8988T (cell line): Measurements from ENCODE around the gene ZBTB21.

ENCODE experiments used
- DNase-seq: peaks from one replicate; pipeline ENCODE4 v3.0.0; 2011

Gene ZBTB21

DNA sequence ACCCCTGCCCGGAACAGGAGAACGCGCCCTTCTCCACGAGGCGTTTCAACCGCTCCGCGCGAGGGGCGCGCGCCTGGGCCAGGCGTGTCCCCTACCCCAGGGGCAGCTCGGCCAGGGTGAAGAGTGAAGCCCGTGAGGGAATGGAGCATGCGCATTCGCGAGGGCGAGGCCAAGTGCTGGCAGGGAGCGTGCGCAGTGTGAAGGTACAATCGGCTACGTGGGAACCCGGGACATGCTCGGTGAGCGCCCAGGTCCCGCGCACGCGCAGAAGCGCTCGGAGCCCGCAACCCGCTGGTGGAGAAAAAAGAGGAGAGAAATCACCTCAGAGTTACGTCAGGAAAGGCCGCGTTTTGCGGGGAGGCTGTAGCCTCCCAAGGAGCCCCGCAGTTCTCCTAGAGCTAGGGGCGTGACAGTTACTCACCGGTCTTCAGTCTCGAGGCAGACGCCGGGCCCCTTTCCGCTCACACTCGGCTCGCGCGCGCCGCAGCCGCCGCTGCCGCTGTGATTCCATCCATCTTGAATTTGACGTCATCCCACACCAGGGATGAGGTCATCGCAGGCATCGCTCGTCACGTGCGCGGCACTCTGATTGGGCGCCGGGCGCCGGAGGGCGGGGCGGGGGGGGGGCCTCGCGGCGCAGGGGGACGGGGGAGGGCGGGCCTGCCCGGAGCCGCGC, at the start of gene ZBTB21:
ZBTB21 (minus strand) TSS at position 530 of the 676 bp plus-strand sequence. CDS start 16,265 bp downstream, outside the sequence.
- DNase-seq, result peak; percentile 83

DNA sequence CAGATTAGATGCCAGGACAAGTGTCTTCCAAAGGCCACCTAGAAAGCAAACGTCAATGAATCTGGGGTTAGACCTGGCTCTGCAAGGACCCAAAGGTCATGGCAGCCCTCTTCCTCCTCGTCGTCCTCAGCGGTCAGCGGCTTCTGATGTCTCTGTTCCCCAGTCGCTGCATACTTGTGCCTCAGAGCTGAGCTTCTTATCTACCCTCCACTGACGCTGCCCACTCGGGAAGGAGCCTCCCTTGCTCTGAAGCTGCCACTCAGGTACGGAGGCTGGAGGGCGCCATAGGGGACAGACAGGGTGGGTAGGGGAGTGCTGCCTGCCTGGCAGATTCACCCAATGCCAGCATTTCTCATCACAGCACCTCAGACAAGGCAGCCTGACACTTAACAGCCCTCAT, 49.6 kb upstream of the ZBTB21 start:
- no peak for DNase-seq

DNA sequence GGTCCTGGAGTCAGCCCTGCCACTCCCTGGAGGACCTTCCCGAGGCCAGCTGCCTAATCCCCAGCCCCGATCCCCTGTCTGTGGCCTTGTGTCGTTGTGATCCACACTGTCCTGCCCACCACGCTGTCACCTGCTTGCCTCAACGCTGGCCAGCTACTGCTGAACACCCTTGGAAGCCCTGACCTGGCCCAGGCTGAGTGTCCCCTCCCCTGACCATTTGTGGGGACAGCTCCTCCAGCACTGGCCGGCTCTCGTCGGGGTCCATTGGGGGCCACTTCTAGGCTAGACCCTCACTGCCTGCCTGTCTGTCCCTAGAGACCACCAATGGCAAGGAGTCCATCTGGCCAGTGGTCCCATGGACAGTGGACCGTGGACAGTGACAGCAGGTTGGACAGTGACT, 49.0 kb upstream of the ZBTB21 start:
- no peak for DNase-seq

DNA sequence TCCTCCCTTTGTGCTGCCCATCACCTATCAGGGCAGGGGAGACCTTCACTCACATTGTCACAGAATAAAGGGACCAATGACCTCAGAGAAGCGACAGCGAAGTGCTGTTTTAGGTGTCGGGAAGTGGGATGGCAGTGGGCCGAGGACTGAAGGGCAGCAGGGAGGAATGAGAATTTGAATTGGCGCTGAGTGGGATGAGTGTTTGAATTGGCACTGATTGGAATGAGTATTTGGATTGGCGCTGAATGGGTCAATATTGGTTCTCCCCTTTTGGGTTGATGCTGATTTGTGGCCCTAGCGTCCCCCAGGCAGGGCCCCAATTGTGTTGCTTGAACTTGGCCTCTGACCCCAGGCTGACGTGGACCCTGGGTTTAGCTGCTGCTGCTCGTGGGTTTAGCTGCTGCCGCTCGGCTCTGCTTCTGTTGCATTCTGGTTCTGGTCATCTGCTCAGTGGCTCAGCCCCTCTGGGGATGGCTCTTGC, 48.5 kb upstream of the ZBTB21 start:
- DNase-seq, result no peak

DNA sequence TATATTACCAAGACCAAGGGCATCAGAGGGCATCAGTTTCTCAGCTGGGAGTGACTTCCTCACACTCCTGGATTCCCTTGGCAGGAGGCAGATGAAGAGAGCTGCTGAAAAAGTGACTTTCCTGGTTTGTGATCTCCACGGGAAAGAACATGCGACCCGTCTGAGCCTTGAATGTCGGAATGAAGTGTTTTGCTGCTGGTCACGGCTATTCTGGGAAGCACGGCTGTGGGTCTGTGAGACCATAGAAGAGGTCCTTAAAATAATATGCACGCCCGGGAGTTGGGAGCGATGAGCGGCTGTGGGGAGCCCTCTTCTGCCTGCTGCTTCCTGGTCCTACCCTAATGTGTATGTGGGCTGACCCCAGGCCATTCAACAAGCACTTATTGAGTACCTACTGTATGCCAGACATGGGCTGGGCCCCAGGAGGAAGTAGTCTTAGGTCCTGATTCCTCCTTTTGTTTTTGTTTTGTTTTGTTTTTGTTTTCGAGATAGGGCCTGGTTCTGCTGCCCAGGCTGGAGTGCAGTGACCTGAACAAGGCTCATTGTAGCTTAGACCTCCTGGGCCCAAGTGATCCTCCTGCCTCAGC, 47.8 kb upstream of the ZBTB21 start:
- no peak for DNase-seq

DNA sequence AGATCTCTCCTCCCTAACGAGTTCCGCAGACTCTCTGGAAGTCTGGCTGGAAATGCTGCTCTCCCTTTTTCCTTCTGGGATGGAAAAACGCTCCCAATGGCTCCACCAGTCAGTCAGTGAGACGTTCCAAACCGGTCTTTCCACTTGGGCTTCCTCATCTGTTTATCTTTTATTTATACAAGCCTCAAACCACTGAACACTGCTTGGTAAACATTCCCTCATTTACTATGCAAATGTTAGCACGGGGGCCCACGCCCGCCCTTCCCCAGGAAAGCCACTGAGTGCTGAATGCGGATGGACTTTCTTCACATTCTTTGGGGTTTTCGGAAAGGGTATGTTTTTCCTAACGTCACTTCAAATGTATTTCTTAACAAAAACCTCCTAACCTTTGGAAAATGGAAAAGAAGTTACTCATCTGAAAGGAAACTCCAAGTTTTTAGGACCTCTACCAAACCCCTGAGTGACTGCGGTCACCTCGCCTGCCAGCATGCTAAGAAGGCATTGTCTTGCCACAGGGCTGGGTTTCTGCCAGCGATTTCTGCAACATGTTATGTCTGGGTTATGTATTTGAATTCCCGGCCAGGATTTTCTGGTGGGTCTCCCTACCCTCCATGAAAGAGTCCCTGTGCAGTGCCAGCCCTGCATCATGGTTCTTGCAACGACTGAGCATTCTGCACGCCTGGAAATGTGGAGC, 47.0 kb upstream of the ZBTB21 start:
- no peak for DNase-seq

DNA sequence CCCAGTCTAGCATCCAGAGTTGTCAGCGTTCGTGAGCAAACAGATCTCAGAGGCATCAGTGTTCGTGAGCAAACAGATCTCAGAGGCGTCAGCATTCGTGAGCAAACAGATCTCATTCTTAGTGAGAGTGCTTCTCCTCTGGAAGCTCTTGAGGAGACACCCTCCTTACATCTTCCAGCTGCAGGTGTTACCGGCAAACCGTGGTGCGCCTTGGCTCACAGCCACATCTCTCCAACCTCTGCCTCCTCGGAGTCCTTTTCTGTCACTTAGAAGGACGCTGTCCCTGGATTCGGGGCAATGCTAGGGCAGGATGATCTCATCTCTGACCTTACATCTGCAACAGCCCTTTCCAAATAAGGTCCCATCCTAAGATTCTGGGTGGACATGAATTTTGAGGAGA, 46.3 kb upstream of the ZBTB21 start:
- DNase-seq, result no peak

DNA sequence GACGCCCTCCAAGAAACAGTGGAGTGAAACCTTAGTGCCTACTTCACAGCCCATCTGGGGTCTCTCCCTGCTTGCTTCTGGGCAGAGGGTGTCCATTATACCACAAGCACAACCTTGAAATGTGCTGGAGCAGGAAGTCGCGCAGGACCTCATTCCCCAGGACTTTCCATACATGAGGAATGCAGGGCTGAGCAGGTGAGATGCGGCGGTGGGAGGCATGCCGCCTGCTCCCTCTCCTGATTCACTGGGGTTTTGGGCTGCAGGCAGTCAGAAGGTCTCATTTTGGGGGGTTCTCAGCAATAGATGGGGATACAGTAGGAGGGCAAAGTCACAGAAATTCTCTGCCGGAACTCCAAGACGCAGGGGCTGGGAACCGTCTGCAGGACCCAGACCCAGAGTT, 45.3 kb upstream of the ZBTB21 start:
- no peak for DNase-seq

DNA sequence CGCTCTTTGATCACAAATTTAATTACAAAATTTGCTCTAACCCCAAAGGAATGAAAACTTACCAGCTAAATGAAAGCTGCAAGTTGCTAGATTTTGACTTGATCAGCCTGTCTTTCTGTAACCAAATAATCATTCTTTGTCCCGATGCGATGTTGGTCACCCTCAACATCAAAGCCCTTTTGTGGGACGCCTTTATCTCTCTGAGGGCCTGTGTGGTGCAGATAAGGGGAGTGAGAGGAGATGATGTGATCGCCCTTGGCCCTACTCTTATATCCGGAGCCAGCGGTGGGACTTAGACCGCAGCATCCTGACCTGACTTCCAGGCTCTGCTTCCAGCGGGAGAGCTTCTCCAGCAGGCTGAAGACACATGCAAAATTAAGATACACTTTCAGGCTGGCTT, 41.6 kb upstream of the ZBTB21 start:
- no peak for DNase-seq

DNA sequence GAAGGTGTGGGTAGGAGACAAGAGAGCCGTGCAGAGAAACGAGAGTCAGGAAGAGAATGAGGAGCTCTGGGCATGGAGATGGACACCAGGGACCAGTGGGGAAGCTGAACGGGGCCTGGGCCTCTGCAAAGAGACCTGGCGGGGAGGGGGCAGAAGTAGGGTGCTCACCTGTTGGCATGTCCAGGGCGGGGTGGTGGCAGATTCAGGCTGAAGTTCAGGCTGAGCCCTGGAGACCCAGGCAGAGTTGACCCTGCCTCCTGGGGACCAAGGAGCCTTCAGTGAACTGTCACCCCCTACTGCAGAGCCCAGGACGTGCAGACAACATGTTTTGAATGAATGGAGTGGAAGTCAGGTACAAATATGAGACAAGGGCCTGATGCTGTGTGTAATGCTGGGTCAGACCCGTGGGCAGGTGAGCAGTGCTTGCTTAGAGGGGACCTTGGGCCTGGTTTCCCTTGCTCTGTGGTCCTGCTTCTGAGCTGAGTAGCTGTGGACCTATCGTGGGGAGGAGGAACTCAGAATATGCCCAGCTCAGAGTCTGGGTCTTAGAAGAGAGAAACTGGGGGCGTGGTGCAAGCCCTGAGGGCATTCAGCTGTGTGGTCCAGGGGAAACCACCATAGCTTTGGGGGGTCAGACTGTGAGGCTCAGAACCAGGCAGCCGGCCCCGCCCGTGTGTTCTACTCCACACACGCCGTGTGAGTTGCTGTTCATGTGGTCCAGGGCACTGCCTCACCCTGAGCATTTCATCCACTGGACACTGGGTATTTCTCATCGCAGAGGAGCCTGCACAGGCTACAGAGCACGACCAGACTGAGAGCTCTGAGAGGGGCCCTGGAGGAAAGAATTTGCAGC, 39.6 kb upstream of the ZBTB21 start:
- no peak for DNase-seq

DNA sequence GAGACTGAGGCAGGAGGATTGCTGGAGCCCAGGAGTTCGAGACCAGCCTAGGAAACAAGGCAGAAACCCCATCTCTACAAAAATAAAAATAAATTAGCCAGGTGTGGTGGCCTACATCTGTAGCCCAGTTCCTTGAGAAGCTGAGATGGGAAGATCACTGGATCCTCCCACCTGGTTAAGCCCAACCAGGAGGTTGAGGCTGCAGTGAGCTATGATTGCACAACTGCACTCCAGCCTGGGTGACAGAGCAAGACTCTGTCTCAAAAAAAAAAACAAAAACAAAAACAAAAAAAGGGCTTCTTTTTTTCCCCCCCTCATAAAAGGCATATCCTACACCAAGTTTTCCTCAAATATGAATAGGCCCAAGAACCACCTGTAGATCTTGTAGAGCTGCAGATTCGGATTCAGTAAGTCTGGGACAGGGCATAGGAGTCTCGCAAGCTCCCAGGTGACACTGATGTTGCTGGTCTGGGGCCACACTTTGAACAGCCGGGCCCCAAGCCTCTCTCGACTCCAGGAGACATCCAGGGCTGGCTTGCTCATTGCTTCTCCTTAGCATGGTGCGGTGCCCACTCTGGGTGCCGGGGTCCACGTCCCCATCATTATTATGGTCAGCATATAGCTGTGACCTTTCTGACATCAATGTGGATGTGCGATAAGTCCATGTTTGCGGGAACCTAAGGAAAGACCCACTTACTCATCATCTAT, 38.9 kb upstream of the ZBTB21 start:
- no peak for DNase-seq

DNA sequence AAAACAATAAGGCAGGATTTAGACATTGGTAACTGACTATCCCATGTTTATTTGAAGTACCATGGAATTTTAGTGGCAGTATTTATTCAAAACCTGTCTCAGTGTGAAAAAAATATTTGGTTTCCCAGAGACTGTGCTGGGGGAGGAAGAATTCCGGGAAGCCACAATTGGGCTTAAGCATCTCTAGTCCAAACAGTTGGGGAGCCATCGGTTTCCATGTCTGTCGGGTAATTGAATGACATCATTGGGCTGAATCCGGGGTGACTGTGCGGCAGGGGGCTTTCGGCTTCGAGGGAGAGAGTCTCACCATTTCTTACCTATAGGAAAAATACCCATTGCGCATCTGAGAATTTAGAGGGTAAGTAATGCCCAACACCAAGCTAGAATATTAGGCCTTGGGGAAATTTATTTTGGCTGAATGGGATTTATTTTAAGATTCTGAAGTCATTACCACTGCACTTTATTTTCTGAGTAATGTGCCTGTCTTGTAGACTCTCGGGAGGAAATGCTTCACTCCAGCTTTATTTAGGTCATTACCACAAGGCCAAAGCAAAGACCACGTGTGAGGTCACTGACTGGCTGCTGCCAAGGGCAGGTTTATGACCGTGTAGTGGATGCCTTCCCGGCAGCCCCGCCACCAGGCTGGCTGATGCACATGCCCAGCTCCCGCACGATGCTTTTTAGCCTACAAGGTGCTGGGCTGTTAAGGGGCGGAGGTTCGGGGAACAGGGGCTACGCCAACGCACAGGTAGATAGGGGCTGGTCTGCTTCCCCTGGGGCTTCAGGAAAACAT, 37.9 kb upstream of the ZBTB21 start:
- no peak for DNase-seq

DNA sequence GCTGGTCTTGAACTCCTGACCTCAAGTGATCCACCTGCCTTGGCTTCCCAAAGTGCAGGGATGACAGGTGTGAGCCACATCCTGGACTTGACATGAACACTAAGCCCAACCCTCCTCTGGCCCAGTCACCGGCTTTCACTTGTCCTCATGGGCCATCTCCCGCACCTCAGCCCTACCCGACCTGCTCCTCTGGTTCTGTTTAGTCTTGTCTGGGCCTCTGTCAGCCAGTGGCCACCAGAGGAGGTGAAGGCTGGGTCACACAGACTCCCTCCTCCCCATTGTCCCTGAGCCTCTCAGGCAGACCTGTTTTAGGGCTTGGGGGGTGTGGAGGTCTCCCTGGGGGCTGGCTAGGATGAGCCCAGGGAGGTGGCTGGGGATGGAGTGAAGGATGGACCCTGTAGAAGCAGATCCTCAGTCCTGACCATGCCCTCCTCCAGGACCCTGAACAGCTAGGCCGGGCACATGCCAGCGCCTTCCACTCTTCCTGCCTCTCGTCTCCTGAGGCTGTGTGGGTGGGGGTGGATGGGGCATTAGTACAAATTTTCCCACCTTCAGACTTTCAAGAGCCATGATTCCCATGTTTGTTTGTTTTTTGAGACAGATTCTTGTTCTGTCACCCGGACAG, 34.8 kb upstream of the ZBTB21 start:
- DNase-seq, result no peak

DNA sequence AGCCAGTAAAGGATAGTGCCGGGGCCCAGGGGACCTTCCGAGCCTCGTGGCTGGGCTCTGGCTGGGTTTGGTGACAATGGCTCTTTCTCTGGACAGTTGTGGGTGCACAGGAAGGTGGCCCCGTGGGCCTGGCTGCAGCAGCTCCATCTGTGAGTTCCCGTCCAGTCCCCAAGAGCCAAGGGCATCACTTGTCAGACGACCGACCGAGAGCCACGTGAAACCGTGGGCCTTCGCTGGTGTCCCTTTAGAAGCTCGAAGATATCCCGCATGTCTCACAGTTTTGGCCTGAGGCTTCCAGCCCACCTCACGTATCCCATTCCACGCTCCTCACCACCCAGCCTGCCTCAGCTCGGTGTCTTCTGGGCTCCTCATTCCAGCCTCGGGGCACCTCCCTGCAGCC, 33.8 kb upstream of the ZBTB21 start:
- no peak for DNase-seq

DNA sequence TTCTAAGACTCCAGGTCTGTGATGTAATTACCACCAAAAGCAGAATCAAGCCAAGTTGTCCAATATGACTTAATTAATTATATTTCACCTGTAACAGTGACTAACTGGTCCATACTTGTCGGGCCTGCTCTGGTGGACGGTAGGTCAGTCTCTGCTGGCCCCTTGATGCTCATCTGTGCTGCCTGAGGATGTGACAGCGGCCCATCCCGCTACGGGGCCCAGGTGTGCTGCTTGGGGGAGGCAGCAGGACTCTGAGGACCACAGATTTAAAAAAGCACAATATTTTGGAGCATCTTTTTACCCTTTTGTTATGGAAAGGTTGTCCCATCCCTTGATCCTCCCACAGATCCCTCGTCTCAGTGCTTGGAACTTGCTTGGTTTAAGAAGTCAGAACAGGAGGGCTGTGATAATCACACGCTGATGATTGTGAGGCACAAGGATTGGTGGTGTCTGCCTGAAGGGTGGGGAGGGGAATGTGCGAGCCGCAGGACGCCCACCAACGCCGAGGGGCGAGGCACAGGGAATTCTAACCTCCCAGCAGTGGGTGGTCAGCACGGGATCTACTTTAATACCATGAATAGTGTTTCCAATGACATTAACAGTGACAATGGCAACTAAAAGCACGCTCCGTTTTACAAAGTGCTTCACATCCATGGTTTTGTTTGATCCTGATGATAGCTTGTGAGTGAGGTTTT, 33.2 kb upstream of the ZBTB21 start:
- DNase-seq, result no peak

DNA sequence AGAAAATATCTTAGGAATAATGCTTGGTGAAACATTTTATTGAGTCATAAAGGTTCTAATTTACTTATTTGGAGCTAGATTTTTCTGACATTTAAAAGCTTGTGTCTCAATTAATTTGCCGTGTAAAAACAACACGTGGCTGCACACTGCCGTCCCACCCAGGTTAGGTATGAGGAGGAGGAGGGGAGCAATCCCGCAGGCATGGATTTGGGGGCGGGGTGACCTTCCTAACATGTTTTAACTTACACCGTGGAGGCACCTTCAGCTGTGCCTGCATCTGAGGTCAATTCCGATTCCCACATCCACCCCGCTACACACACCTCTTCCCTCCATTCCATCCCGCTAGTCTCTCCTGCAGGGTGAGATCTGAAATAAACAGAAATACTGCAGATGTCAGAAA, 32.5 kb upstream of the ZBTB21 start:
- DNase-seq, result no peak

DNA sequence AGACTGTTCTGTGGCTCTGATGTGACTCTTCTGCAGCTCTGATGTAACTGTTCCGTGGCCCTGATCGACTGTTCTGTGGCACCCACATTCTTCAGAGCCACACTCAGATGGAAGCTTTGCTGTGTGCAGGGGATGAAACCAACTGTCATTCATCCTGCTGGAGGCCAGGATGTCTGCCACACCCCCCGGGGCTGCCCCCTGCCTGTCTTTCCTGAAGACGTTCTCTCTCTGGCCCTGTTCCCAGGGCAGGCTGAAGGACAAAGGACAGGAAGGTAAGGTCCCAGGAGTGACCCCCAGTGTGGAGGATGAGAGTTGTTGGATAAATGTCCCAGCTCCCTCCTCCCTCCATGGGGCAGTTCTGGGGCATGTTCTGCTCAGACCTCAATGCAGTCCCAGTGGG, 31.6 kb upstream of the ZBTB21 start:
- no peak for DNase-seq

DNA sequence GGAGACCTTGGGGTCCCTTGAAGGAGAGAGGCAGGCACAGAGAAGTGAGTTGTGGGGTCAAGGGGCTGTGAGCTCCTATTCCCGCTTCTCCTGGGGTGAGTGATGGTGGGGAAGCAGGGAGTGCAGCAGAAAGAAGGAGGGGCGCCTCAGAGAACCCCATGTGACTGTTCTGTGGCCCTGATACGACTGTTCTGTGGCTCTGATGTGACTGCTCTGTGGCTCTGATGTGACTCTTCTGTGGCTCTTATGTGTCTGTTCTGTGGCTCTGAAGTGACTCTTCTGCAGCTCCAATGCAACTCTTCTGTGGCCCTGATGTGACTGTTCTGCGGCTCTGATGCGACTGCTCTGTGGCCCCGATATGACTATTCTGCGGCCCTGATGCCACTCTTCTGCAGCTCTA, 31.1 kb upstream of the ZBTB21 start:
- DNase-seq, result no peak

DNA sequence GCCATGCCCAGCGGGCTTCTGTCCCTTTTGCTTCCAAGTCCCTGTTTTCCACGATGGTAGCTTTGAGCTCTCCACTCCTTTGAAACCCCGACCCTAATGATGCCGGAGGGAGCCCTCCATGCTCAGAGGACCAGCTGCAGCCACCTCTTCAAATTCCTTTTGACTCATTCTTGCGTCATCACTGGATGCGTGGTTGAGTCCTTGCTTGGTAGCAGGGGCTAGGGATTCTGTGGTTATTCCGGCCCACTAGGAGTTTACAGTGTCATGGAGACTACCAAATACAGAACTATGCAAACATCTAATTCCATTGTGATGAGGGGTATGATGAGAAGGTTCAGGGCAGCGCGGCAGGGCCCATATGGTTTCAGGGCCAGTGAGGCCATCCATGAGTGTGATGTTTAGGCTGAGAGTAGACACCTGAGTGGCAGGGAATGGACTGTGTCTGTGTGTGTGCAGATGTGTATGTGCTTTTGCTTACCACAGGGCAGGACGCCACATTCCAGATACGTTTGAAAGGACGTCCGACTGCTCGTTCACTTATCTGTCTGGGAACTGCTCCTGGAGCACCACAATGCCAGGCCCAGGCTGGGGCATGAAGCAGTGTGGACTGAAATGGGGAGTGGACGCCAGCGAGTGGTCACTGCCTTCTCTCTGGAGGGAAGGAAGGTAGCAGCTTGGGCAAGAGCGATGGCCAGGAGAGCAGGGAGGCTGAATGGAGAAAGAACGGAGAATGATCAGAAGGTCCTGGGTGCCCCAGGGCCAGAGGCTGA, 30.4 kb upstream of the ZBTB21 start:
- peak; percentile 84 for DNase-seq

DNA sequence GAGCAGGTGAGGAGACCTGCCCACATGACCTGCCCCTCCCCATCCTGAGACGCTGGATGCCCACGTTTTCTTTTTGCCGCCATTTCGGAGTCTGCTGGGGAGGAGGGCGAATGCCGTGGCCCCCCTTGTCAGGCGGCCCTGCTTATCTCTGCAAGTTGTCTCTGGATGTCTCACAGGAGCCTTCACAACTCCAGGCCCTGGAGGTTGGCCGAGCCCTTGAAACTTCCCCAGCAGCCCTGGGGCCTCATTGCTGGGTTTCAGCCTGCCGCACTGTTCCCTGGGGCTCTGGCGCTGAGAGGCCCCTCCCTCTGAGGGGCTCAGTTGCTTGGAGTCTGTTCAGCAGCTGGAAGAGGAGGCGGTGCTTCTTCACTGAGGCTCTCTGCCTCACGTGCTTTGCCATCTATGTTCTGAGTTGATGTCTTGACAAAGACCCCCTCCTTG, 29.8 kb upstream of the ZBTB21 start:
- DNase-seq, result no peak
